GM21390 (cell line): ENCODE measurements around the gene TGIF2.

Experiments used
- ATAC-seq: cut with Tn5 transposase; IDR thresholded peaks from one replicate; pipeline ENCODE4 v1.9.1; 2021; ENCODE audit not compliant: unreplicated experiment

TGIF2 gene

DNA sequence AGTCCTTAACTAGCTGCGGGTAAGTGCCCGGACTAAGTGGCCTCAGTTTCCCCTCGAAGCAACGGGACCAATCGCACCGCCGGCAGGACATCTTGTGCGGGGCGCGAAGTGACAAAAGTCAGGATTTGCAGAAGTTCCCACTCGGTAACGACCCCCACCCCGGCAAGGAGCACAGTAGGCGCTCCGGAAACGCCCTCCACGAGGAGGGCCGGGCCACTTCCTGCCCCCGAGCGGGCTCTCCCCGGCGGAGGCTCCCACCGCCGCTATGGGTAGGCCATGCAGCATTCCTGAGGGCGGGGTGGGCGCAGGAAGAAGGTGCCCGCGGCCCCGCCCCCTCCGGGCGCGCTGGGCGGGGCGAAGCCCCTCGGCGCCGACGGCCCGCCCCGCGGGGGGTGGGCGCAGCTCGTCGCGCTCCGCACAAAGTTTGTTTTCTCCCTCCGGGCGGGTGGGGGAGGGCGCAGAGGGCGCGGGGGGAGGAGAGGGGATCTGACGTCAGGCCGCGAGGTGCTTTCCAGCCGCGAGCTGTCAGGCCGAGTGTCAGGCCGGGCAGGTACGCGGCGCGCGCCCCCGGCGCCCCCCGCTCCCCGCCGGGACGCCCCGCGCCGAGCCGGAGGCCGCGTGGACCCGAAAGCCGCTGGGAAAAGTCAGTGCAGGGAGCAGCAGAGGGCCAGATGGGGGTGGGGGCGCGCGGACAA is at the start of gene TGIF2:
Gene TGIF2 (plus strand): TSS at position 495 of the 695 bp plus-strand sequence. CDS start 5,178 bp downstream, outside the sequence.
- ATAC-seq: peak; percentile 61

DNA sequence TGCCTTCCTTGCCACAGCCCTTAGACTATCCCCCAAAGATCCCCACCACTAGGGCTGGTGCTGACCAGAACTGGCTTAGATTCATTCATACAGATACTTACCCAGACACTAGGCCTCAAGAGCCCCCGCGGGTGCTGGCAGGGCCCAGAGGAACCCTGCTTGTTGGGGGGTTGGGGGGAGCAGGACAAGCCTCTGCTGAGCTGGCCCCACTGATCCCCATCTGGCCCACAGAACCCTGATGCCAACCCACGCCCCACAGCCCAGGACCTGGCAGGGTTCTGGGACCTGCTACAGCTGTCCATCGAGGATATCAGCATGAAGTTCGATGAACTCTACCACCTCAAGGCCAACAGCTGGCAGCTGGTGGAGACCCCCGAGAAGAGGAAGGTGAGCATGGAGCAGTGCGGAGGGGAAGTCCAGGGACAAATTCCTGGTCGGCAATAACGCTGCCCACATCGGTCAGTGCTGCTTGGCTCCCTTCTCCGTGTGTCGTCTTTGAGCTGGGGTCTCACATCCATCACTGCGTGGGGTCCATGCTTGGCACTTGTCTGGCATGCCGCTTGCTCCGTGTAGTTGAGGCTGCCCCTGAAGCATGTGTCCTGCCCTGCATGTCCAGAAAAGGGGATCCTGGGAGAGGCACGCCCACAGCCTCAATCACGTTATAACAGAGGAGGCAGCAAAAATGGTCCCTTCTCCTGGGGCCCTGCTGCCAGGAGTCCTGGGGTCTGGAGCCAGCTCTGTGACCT is 47.6 kb upstream of the TGIF2 start:
- ATAC-seq: no peak

DNA sequence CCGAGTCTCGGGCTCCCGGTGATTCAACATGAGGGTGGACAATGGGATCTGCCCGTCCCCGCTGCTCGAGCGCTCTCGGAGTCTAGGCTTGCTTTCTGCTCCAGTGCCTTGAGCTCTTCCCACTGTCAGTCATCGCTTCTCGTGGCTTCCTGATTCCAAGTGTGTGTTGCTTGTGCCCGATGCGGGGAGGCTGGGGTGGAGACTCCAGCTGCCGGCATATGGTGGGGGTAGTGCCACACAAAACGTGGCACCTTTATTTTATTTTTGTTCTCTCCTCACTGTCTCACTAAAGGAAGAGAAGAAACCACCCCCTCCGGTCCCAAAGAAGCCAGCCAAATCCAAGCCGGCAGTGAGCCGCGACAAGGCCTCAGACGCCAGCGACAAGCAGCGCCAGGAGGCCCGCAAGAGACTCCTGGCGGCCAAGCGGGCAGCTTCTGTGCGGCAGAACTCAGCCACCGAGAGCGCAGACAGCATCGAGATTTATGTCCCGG is 46.8 kb upstream of the TGIF2 start:
- no peak for ATAC-seq

DNA sequence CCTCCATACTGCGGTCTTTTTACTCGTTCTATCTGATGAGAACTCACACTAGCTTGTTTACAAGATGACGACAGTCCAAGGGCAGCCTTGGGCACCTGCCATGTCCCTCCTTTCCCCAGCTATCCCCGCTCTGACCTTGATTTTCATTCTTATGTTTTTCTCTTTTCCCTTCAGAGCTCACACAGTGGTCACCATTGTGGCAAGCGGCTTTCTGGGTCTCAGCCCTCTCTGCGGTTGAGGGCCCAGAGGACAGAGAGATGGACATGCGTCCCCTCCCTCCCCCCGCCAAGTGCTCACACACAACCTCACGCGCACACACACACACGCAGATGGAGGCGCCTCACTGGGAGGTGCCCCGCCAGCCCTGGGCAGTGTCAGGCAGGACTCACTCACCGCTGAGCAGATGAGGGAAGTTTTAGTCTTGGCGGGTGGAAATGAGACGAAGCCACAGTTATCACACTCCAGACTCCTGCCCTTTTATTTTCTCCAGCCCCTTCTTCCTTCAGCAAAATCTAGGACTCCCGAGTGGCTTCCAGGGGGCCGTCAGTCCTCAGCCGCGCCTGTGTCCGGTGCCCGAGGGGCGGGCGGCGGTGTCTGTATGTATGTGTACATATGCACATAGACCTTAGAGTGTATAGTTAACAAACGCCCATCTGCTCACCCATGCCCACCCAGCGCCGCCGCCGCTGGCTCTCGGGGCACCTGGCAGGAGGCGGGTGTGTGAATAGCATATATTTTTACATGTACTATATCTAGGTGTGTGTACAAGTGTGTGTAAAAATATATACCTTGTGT is 45.9 kb upstream of the TGIF2 start:
- no peak for ATAC-seq

DNA sequence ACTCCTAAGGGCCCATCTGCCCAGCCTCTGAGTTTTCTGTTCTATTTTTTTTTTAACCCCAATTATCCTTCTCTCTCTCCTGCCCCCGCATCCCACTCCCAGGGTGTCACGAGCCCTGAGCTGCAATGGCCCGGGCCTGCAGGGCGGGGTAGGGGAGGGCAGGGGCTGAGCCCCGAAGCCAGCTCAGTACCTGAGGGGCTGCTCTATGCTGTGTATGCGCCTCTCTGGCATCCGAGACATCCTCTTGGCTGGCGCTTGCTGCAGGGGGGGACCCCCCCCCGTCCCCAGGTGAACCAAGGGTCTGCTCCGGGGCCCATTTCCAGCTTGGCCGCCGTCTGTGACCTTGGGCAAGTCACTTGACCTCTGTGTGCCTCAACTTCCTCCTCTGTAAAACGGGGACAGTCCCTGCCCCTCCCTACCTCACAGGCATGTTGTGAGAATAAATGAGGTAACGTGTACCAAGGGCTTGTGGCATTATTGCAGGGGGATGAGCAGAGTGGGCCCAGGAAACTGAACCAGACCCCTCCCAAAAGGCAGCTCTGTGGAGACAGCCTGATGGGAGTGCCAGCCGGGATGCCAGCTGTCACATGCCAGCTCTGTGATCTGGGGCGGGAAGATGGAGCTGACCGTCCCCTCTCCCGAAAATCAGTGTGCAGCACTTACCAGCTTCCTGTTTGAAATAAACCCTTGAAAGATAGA is 45.1 kb upstream of the TGIF2 start:
- no peak for ATAC-seq

DNA sequence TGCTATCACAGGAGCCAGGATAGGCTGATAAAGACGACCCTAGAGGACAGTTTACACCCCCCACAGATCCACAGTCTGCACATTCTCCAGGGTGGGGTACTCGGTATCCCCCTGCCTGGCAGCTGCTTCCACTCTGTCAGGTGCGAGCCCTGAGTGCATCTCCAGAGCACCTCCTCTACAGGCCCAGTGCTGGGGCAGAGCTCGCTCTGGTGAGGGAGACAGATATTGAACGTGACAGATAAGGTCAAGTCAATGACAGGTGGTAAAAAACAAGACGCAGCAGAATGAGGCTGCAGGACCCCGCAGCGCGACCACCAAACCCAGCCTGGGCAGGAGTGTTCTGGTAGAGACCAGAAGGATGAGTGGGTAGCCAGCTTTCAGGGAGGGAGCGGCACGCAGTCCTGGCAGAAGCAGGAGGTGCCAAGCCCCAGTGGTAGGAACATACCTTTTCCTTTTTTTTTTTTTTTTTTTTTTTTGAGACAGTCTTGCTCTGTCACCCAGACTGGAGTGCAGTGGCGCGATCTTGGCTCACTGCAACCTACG is 44.5 kb upstream of the TGIF2 start:
- no peak for ATAC-seq

DNA sequence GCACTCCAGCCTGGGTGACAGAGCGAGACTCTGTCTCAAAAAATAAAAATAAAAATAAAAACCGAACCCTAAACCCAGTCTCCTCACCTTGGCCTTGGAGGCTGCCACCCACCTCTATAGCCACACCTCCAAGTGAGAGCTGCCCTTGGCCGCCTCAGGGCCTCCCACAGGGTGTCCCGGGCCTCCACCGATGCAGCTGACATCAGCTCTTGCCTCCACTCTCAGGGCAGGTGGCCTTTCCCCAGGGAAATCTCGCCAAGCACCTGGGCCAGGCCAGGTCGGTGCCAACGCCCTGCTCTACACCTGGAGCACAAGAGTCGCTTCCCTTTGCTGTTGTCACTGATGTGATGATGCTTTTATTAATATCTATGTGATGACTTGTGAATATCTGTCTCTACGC is 41.0 kb upstream of the TGIF2 start:
- no peak for ATAC-seq

DNA sequence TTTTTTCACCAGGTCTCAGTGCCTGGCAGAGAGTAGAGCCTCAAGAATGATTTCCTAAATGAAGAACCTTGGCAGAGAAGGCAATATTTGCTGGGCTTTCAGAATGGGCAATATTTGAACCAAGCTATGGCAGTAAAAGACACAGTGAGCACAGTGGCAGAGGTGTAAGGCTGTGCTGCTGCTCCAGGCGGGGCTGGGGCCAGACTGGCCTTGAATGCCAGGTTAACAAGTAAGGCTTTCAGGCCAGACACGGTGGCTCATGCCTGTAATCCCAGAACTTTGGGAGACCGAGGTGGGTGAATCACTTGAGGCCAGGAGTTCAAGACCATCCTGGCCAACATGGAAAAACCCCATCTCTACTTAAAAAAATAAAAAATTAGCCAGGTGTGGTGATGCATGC is 40.6 kb upstream of the TGIF2 start:
- ATAC-seq: no peak

DNA sequence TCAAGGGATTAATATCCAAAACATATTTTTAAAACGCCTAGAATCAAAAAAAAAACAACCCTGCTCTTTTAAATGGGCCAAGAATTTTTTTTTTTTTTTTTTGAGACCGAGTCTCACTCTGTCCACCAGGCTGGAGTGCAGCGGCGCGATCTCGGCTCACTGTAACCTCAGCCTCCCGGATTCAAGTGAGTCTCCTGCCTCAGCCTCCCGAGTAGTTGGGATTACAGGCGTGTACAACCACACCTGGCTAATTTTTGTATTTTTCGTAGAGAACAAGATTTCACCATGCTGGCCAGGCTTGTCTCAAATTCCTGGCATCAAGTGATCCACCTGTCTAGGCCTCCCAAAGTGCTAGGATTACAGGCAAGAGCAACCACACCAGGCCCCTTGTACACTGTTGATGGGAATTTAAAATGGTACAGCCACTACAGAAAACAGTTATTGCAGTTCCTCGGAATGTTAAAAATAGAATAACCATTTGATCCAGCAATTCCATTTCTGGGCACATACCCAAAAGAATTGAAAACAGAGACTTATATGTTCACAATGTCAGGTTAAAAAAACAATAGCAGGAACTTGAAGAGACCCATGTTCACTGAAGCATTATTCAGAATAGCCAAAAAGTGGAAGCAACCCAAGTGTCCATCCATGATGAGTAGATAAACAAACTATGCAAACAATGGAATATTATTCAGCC is 35.2 kb upstream of the TGIF2 start:
- no peak for ATAC-seq

DNA sequence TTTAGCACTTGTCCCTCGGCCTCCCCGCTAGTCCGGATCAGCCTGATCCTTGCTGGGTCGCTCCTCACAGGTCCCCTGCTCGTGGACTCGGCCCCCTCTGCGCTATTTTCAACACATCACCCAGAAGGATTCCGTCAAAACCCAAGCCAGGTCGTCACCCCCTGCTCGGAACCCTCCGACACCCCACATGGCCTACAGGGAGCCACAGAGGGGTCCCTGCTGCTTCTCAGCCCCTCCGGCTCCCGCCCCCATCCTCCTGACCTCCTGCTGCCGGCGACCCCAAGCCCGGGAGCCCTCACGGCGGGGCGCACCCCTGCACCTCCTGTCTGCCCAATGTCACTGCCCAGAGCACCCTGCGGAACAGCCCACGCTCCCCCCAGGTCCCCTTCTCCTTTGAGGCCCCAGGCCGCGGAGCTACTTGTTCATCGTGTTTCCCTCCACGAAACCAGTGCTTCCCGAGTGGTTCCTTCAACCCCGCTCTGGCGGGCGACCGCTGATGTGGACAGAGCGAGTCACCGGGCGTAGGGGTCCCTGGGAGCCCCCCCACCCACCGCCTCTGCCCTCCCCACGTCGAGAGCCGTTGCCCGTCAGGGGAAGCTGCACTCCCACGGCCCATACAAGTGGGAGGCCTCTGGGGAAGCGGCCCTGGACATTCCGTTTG is 32.7 kb upstream of the TGIF2 start:
- ATAC-seq: no peak

DNA sequence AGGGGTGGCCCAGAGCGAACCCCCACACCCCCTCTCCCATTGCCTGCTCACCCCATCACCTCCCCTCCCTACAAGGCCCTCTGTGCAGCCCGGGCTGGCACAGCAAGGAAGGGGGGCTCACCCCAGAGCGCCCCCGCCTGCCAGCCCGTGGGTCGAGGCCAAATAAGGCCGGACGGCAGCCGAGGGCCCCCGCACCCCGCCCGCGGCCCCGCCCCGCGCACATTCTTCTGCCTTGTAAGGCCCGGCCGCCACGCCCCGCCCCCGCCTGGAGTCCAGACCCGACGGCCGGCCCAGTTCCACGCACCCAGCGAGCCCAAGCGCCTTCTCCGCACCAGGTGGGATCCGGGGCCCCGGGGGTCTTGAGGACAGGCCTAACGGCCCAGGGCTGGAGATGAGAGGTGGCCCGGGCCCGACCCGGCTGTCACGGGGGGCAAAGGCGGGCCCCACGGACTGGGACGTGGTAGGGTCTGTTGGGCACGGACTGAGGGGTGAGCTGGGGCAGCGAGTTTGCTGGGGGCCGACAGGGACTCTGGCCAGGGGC is 32.1 kb upstream of the TGIF2 start, which contains the start of gene MYL9:
Gene MYL9 (plus strand): TSS at position 293 of the 541 bp plus-strand sequence. CDS start 3,366 bp downstream, outside the sequence.
- ATAC-seq: no peak

DNA sequence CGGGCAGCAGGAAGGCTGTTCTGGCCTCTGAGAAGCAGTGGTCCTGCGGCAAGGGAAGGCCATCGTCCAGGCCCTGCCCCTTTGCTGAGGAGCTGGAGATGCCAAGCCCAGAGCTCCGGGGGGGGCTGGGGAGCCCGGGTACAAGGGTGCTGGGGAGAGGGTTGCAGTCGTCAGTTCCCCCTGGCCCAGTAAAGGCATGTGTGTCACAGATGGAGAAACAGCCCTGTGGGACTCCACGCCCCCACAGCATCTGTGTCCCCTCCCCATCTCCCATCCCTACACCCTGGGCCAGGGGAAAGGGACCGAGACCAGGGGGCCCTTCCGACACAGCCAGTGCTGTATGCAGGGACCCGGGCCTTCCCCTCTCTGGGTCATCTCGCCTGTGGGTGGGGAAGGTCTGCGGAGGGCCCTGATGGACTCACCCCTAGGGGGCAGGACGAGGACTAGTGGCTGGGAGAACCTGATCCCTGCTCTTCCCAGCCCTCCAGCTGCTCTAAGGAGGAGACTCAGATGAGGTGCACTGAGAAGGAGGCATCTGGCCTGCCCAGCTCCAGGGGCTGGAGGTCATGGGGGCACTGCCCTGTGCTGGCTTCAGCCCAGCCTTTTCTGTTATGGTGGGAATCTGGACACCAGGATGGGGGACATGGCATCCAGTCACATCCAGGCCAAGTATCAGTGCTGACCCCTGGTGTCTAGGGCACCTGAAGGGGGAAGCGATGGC is 31.5 kb upstream of the TGIF2 start:
- ATAC-seq: no peak

DNA sequence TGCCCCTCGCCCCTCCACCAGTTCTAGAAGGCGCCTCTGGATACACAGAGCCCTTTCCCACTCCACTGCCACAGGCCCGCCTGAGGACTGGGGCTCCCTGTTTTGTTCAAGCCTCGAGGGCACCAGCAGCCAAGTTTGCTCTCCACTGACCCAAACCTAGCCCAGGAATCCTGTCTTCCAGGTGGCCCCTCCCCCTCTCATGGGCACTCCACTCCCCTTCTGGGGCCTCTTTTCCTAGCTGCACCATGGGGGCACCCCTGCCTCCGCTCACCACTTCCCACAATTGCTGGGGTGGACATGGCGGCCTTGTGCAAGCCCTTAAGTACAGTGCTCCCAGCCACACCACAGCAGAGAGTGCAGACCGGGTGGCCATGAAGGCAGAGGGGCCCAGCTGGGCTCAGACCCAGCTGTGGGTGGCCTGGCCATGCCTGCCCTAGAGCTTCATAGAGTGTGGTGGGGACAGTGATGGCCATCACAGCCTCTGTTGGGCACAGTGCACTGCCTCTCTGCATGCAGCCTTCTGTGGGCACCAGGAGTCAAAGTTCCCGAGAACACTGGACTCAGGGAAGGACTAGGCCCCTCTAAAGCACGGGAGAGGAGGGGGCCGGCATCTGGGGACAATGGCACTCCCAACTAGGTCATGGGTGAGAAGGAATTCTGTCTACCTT is 30.7 kb upstream of the TGIF2 start:
- no peak for ATAC-seq

DNA sequence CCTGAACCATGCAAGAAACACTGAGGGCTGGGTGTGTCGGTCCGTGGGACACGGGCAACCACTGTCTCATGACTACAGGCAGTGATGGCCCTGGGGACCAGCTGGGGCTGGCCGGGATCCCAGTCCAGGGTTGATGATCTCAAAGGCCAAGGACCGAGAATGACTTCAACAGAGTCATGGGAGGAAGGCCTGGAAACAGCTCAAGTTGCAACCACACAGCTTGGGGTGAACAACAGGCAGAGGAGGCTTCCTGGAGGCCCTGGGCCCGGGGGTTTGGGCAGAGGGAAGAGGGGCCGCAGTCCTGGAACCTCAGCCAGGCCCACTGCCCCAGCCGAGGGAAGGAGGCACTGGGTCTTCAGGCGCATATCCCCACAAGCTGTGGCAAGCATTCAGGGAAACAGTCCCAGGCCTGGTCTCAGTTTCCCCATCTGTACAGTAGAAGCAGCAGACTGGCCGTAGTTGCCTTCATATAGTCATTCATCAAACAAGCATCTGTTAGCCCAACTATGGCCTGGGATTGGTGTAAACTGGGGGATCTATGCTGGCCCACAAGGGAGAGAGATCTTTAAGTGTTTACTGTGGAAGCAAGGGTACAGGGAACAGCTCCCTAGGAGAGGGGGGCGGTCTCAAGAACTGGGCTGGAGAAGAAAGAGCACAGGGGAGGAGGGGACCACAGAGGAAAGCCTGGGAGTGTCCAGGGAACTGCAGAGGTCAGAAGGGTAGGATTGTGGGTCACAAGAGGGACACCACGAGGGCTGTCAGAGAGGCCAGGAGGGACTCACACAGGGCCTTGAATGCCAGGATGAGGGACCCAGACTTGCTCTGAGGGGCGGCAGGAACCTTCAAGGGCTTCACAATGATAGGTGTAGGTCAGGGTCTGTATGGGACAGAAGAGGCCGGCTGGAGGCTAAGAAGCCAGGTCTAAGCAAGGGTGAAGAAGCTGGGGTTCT is 29.9 kb upstream of the TGIF2 start:
- ATAC-seq: no peak

DNA sequence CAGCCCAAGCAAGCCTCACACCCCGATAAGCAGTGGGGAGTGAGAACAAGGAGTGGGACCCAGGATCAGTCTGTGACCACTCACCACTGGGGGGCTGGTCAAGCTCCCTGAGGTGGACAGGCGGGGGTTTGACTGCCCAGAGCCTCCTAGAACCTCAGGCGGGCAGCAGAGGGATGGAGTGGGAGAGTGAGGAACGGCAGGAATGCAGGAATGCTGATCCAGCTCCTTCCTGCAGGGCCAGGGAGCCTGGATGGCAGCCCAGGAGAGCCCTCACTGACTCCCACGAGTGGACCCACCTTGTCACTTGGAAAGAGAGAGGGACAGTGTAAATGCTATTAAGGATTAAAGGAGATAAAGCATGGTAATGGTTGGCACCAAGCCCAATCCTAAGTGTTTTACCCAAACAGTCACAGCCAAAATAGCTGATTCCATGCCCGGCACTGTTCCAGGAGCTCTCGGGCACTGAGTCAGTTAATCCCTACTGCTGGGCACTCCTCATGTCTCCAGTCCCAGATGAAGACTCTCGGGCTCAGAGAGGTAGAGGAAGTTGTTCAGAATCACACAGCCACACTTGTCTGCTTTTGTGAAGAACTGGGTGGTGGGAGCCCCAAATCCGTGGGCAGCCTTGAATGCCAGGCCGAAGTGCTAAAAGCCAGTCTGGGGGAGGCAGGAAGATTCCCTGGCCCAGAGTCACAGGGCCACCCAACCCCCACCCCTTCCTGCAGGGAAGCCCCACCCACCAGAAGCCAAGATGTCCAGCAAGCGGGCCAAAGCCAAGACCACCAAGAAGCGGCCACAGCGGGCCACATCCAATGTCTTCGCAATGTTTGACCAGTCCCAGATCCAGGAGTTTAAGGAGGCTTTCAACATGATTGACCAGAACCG is 29.0 kb upstream of the TGIF2 start:
- no peak for ATAC-seq
